Measurements from ENCODE around the gene TBL1X.
A peak's percentile ranks its signal among the peaks of the same experiment; 100 is the strongest.

TBL1X gene

GRCh38 chrX:9657590-9658256 lies 192.9 kb downstream of the TBL1X start:
- no peak for DNase-seq (ENCODE audit: extremely low read depth in 1 of 2, low read depth in 1 of 2)

GRCh38 chrX:9658409-9658808 lies 193.6 kb downstream of the TBL1X start:
- DNase-seq (ENCODE audit: extremely low read depth in 1 of 2, low read depth in 1 of 2), result no peak

DNA sequence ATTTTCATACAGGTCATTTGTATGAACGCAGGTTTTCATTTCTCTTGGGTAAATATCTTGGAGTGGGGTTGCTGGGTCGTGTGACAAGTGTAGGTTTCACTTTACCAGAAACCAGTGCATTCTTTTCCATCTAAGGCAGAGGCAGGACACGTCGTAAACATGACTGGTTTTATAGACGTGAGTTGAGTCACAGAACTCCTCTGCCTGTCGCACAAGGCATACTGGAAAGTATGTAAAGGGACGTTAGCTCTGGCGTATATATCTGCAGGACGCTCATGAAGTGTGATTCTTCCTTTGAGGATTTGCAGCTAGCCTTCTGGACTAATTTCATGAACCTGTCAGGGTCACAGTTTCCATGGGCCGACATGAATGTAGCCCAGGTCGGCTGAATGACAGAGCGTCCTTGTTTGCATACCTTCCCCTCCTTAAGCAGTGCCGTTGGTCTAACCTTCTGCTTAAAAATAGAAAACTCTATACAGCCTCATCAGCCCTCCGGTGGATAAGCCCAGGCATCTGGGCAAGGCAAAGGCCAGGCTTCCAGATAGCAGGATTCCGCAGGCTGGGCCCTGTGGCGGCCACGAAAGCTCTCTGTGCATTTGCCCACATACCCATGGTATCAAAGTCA lies 194.8 kb downstream of the TBL1X start:
- DNase-seq (ENCODE audit: extremely low read depth in 1 of 2, low read depth in 1 of 2), result no peak

DNA sequence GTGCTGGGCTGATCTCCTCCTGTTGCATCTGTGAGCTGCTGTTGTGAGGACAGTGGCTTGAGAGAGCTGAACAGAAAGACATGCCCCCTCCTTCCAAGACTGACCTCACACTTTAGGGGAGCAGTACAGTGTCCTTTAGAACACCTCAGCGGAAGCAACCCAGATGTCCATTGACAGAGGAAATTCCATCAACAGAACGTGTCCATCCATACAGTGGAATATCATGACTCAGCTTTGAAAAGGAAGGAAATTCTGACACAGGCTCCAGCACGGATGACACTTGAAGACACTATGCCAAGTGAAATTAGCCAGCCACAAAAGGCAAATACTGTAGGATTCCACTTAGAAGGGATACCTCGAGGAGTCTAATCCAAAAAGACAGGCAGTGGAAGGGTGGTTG lies 197.3 kb downstream of the TBL1X start:
- no peak for DNase-seq (ENCODE audit: extremely low read depth in 1 of 2, low read depth in 1 of 2)

- no peak for DNase-seq (ENCODE audit: extremely low read depth in 1 of 2, low read depth in 1 of 2)
These were observed 198.4 kb downstream of the TBL1X start for GRCh38 chrX:9663216-9663615.

DNA sequence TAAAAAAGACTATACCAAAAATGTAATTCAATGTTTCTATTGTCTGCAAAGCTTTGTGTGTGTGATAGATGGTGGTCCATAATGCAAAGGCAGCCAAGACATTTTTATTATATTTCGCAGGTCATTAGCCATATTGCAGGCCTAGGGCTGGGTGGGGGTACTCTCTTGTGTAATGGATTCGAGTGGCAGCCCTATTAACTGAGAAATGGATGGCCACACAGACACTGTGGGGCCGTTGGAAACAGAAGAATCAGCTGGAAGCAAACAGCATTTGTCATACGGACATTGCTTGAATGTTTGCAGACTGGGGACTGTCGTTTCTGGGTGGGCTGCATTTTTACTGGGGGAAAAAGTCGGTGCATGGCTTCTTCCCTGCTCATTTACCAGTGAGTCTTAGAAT lies 199.4 kb downstream of the TBL1X start:
- DNase-seq (ENCODE audit: extremely low read depth in 1 of 2, low read depth in 1 of 2), result no peak

DNA sequence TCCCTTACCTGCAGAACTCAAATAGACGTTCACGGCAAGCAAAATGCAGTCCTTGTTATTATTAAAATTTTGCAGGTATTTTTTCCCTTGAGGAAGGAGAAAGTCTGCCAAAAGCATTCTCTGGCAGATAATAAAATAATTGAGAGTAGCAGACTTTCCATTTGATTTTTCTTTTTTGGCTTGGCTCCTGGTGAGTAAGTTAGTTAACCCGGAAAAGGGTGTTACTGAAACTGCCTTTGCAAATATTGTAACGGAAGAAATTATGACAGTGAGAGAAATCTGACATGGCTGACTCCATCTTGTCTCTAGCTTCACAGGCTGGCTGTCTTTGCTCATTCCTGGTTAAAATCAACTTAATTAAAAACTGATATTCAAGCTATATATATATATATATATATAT lies 200.3 kb downstream of the TBL1X start:
- DNase-seq (ENCODE audit: extremely low read depth in 1 of 2, low read depth in 1 of 2), result no peak

- no peak for DNase-seq (ENCODE audit: extremely low read depth in 1 of 2, low read depth in 1 of 2)
These were observed 203.7 kb downstream of the TBL1X start for GRCh38 chrX:9668537-9668936.

- DNase-seq (ENCODE audit: extremely low read depth in 1 of 2, low read depth in 1 of 2), result no peak
These were observed 205.4 kb downstream of the TBL1X start for GRCh38 chrX:9670136-9670814.

DNA sequence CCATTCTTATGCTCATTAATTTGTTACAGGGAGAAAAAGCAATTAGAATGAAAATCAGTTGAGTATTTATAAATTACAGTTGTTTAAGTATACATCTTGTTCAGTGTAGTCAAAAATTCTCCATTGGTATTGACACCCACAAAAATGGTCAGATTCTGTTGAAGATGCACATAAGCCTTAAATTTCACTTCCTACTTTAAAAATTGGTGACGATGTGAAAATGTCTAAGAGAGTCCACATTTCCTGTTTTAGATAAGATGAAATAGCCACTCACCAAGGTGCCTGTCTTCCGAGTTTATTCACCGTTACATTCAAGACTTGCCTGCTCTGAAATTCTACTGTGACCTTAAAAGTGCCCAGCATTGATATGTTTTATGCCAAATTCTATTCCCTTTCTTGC lies 207.1 kb downstream of the TBL1X start:
- DNase-seq (ENCODE audit: extremely low read depth in 1 of 2, low read depth in 1 of 2), result no peak

- DNase-seq (ENCODE audit: extremely low read depth in 1 of 2, low read depth in 1 of 2), result no peak
These were observed 211.4 kb downstream of the TBL1X start for GRCh38 chrX:9676306-9676705.

DNA sequence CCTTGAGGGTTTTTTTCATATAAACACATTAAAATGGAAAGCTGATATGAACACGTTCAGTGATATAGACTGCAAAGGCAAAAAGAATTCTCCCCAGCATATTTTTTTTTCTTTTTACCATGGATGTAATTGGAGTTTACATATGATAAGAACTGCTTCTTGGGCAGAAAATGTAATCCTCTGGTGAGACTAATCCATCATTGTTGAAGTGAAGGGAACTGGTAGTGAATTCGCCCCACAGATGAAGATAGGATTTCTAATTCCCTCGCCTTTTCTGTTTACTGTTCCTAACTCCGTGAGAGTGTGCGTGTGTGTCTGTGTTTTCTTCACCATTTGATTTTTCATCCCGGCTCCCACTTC lies 211.9 kb downstream of the TBL1X start:
- DNase-seq (ENCODE audit: extremely low read depth in 1 of 2, low read depth in 1 of 2), result no peak

DNA sequence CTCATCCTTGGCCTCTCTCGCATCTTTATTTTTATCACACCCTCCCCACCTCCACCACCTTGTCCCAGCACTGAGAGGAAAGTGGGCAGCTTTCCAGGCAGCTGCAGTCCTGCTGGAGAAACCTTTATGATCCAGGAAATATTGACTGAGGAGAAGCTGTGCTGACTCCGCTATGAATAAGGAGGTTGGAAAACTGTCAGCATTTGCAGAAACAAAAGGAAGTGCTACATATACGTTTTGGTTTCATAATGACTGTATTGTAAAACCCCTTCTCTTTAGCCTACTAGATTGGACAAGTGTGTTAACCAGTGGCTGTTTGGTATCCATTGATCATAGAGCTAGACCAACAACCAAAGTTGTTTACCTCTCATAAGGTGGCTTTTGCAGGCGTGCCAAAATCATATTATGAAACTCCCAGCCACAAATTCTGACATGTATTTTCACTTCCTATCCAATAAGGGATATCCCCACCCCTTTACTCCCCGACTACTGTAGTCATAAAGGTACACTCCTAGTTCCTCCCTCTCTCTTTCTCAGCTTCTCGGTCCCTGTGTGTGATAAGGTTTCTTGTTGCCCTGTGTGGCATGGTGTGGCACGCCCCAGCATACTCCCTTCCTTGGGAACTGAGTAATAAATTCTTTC lies 212.4 kb downstream of the TBL1X start:
- DNase-seq (ENCODE audit: extremely low read depth in 1 of 2, low read depth in 1 of 2), result peak in 1 of 2 donors; percentile 2

DNA sequence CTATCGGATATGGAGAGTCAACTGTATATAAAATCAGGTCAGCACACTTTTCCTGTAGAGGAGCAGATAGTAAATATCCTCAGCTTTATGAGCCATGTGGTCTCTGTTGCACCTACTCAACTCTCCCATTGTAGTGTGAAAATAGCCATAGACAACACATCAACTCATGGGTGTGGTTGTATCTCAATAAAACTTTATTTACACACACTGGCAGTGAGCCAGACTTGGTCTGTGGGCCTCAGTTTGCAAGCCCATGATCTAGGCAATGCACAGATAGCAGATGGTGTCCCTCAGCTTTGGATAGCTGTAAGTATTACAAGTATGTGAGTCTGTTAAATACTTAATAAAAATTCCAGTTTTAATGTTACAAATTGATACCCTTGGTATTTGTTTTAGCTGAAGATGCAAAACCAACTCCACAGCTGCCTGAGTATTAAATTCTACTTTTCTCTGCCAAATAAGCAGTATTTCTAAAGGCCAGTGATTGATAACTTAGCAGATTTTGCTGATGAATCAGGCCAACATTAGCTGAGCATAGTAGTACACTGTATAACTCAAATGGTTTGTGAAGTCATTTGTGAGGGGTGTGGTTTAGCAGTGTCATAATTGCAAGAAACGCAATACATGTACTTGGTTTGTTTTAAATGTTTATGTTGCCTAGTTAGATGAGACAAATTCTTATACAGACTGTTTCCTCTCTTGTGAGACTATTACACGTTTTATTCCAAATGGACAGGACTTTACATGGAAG lies 213.5 kb downstream of the TBL1X start:
- no peak for DNase-seq (ENCODE audit: extremely low read depth in 1 of 2, low read depth in 1 of 2)

DNA sequence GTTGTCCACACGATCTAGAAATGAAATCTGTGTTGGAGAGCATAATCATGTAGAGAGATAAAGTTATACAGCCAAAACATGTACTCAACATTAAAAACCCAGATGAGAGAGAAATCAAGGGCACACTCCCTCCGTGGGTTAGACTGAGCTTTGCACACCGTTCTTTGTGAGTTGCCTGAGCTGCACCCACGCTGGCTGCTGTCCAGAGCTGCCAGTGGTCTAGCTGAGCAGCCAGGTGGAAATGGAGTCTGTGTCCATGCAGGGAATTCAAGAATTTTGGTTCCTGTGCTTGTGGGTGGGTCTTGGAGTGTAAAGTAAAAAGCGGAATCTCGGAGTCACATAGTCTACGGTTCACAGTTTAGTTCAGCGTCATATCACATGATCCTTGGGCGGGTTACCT lies 216.2 kb downstream of the TBL1X start:
- no peak for DNase-seq (ENCODE audit: extremely low read depth in 1 of 2, low read depth in 1 of 2)

- DNase-seq (ENCODE audit: extremely low read depth in 1 of 2, low read depth in 1 of 2), result no peak
These were observed 216.6 kb downstream of the TBL1X start for GRCh38 chrX:9681422-9681821.

GRCh38 chrX:9682456-9682855 lies 217.6 kb downstream of the TBL1X start:
- no peak for DNase-seq (ENCODE audit: extremely low read depth in 1 of 2, low read depth in 1 of 2)

- DNase-seq (ENCODE audit: extremely low read depth in 1 of 2, low read depth in 1 of 2), result no peak
These were observed 218.0 kb downstream of the TBL1X start for GRCh38 chrX:9682861-9683260.

- DNase-seq (ENCODE audit: extremely low read depth in 1 of 2, low read depth in 1 of 2), result no peak
These were observed 218.5 kb downstream of the TBL1X start for GRCh38 chrX:9683350-9683749.

GRCh38 chrX:9687899-9688298 lies 223.0 kb downstream of the TBL1X start:
- no peak for DNase-seq (ENCODE audit: extremely low read depth in 1 of 2, low read depth in 1 of 2)

- no peak for DNase-seq (ENCODE audit: extremely low read depth in 1 of 2, low read depth in 1 of 2)
These were observed 224.0 kb downstream of the TBL1X start for GRCh38 chrX:9688833-9689232.

All from stimulated activated CD8-positive, alpha-beta memory T cell treated with anti-CD3 and anti-CD28 coated beads, Interleukin-7, amount 100 ng/mL, for 48 hours (primary cell).